HepG2 (cell line): ENCODE results near the gene PMAIP1. TPM values are rescaled to one million over a fixed set of nuclear protein-coding genes. Genes with fewer than 3 reads are reported as not detected.

ENCODE experiments used
- ATAC-seq: fragments of 200-7000 bp; cut with Tn5 transposase; 3 replicates; pipeline ENCODE4 v1.9.1; 2020; ENCODE audit warnings: mild to moderate bottlenecking, moderate library complexity
- BruUV-seq: library from RNA; stranded (reverse); fragments of 400-500 nt; replicated peaks from 2 replicates; lab custom pipeline; 2021; lab: Mats Ljungman, UMichigan
- CTCF ChIA-PET: fragments of 300-600 bp; formaldehyde crosslinking; extraction: SDS; loops from one replicate; lab custom pipeline; 2021; ENCODE audit warnings: low total read pairs, inconsistent platforms, low intra/inter-chr PET ratio; lab: Yijun Ruan, JAX
- POLR2A ChIA-PET: fragments of 350-600 bp; sonication (Branson Sonifier 250); formaldehyde crosslinking; loops from one replicate; lab custom pipeline; 2020; ENCODE audit warnings: antibody characterized with exemption, inconsistent platforms; lab: Yijun Ruan, JAX
- DNase-seq: peaks from one replicate; pipeline ENCODE4 v3.0.0-alpha.2; 2015; ENCODE audit warnings: low spot score
- FAIRE-seq: peaks from 3 replicates; lab custom pipeline; 2011; peaks lifted over from hg19 to GRCh38; lab: Jason Lieb, UNC
- H2AFZ ChIP-seq: one replicate; pipeline ENCODE4 v1.6.1; 2011; ENCODE audit warnings: low read length, inconsistent platforms
- H3K27ac ChIP-seq: fragments of 300-600 bp; 3 replicates; pipeline ENCODE4 v1.8.0; 2011; ENCODE audit warnings: mixed run types, mild to moderate bottlenecking, mixed read lengths, low read length, inconsistent platforms; ENCODE audit not compliant: insufficient read depth; ENCODE audit errors: extremely low read length
- H3K27me3 ChIP-seq, 2 experiments: fragments of 200-600 bp in 1 of 2; 2 replicates in 1 of 2; 3 replicates in 1 of 2; pipeline versions ENCODE4 v1.6.0 to v1.8.0; 2011; ENCODE audit warnings: low read length in 2 of 2, mild to moderate bottlenecking in 2 of 2, moderate library complexity in 2 of 2, inconsistent platforms in 1 of 2; ENCODE audit not compliant: insufficient read depth in 2 of 2, control insufficient read depth in 1 of 2
- H3K36me3 ChIP-seq, 2 experiments: fragments of 200-600 bp in 1 of 2; replicated peaks in 1 of 2; 2 replicates in 1 of 2; 3 replicates in 1 of 2; pipeline versions ENCODE4 v1.5.1 to v1.8.0; 2011; ENCODE audit warnings: low read length in 2 of 2, inconsistent platforms in 1 of 2; ENCODE audit not compliant: insufficient read depth in 2 of 2, control insufficient read depth in 1 of 2
- H3K4me1 ChIP-seq: 2 replicates; pipeline ENCODE4 v1.5.1; 2012; ENCODE audit warnings: low read length, inconsistent platforms; ENCODE audit not compliant: insufficient read depth
- H3K4me2 ChIP-seq: 2 replicates; pipeline ENCODE4 v1.6.0; 2011; ENCODE audit warnings: low read depth, low read length, inconsistent platforms
- H3K4me3 ChIP-seq, 3 experiments: fragments of 200-600 bp in 1 of 3; sonication (generic), shearing (Covaris generic) in 1 of 3; replicated peaks in 1 of 3; 2 replicates each; pipeline ENCODE4 v1.5.1; 2011 to 2016; ENCODE audit warnings: low read length in 3 of 3, inconsistent platforms in 2 of 3, low read depth in 2 of 3, mild to moderate bottlenecking in 2 of 3, control low read depth in 1 of 3, mixed read lengths in 1 of 3; ENCODE audit not compliant: insufficient read depth in 1 of 3
- H3K79me2 ChIP-seq: one replicate; pipeline ENCODE4 v1.6.1; 2011; ENCODE audit warnings: low read length, inconsistent platforms; ENCODE audit not compliant: insufficient read depth
- H3K9ac ChIP-seq: 2 replicates; pipeline ENCODE4 v1.6.0; 2011; ENCODE audit warnings: mild to moderate bottlenecking, low read depth, low read length, inconsistent platforms; ENCODE audit not compliant: insufficient read depth
- H3K9me3 ChIP-seq: 2 replicates; pipeline ENCODE4 v1.5.1; 2012; ENCODE audit warnings: mild to moderate bottlenecking, low read length
- H4K20me1 ChIP-seq: 2 replicates; pipeline ENCODE4 v1.6.0; 2011; ENCODE audit warnings: inconsistent platforms, mild to moderate bottlenecking, low read length, moderate library complexity; ENCODE audit not compliant: insufficient read depth
- ATF5 ChIP-seq: sonication (generic); formaldehyde crosslinking; IDR thresholded peaks from 2 replicates; pipeline ENCODE4 v1.4.0; 2020; ENCODE audit warnings: mild to moderate bottlenecking, low read depth, missing genetic modification reagents
- CSRNP2 ChIP-seq: sonication (generic); formaldehyde crosslinking; conservative IDR thresholded peaks from 2 replicates; pipeline ENCODE4 v1.8.0; 2022; ENCODE audit warnings: low read depth, missing genetic modification reagents
- GPN1 ChIP-seq: sonication (generic); formaldehyde crosslinking; IDR thresholded peaks from 2 replicates; pipeline ENCODE4 v1.5.1; 2020; ENCODE audit warnings: missing genetic modification reagents, borderline replicate concordance
- NFE2 ChIP-seq: sonication (generic); formaldehyde crosslinking; IDR thresholded peaks from 2 replicates; pipeline ENCODE4 v1.4.0; 2020; ENCODE audit warnings: missing genetic modification reagents
- RBM22 ChIP-seq: fragments of 200-400 bp; formaldehyde crosslinking; optimal IDR thresholded peaks from 2 replicates; pipeline ENCODE3; 2017; ENCODE audit warnings: mild to moderate bottlenecking, low read length, moderate library complexity
- ZBTB20 ChIP-seq: sonication (generic); formaldehyde crosslinking; IDR thresholded peaks from 2 replicates; pipeline ENCODE4 v1.8.1; 2023; ENCODE audit warnings: missing genetic modification reagents, low read depth, mild to moderate bottlenecking, borderline replicate concordance
- ZBTB7A ChIP-seq: sonication (generic); formaldehyde crosslinking; IDR thresholded peaks from 2 replicates; pipeline ENCODE4 v1.8.0; 2022; ENCODE audit warnings: mild to moderate bottlenecking, missing genetic modification reagents
- ZNF260 ChIP-seq: sonication (generic); formaldehyde crosslinking; IDR thresholded peaks from 2 replicates; pipeline ENCODE4 v1.4.0; 2020; ENCODE audit warnings: missing genetic modification reagents, low read depth, mild to moderate bottlenecking, borderline replicate concordance
- ZNF414 ChIP-seq: sonication (generic); formaldehyde crosslinking; IDR thresholded peaks from 2 replicates; pipeline ENCODE4 v1.5.0; 2020; ENCODE audit warnings: missing genetic modification reagents
- ZNF570 ChIP-seq: sonication (generic); formaldehyde crosslinking; IDR thresholded peaks from 2 replicates; pipeline ENCODE4 v1.4.0; 2020; ENCODE audit warnings: mild to moderate bottlenecking, missing genetic modification reagents, borderline replicate concordance
- ZNF646 ChIP-seq: sonication (generic); formaldehyde crosslinking; IDR thresholded peaks from 2 replicates; pipeline ENCODE4 v1.9.0; 2021; ENCODE audit warnings: mild to moderate bottlenecking, missing genetic modification reagents
- WGBS: methylation state at CpG from one replicate; pipeline ENCODE4 v1.1.6; 2017; ENCODE audit warnings: low lambda C conversion rate; 5-methylcytosine and 5-hydroxymethylcytosine counted together
- in situ Hi-C: cut with HindIII; loops from 2 replicates; pipeline ENCODE4 v1.10.0; 2017; ENCODE audit warnings: low pct_unique_long_range_greater_than_20kb; ENCODE audit not compliant: extremely low pct_ligation_motif_present
- intact Hi-C: fragments of 100-400 bp; cut with micrococcal nuclease; formaldehyde crosslinking; loops from one replicate; pipeline ENCODE4 v1.10.0; 2022; ENCODE audit not compliant: unreplicated experiment
- polyA plus RNA-seq, 8 experiments: library from polyadenylated mRNA; depleted of rRNA in 3 of 8; stranded (reverse) in 7 of 8; unstranded in 1 of 8; fragments of >200 nt; fragmentation: Illumina TruSeq in 4 of 8; extraction: Trizol in 4 of 8; gene quantifications; 2 replicates each; pipeline versions ENCODE4 v1.2.1 to v1.2.3, GENCODE V29; 2011 to 2016; ENCODE audit warnings: low read depth in 4 of 8, missing spikeins in 1 of 8, mixed read lengths in 1 of 8; ENCODE audit not compliant: insufficient read depth in 1 of 8
- total RNA-seq, 5 experiments: library from RNA; depleted of rRNA; stranded (reverse); fragments of >200 nt; fragmentation: Illumina TruSeq; extraction: Trizol; gene quantifications; 2 replicates each; pipeline ENCODE4 v1.2.3, GENCODE V29; 2016; ENCODE audit warnings: low read depth in 1 of 5

The PMAIP1 gene
- total and polyA plus RNA-seq, 2 of the 13 experiments (the other 11 are each of a cell fraction or from before 2014, with no cell fraction given) = 1.5 to 1.7 TPM

- TF ChIP-seq ZNF414 (CRISPR knock-in tag) = no peak
These were observed 47.2 kb upstream of the PMAIP1 start (continued) for GRCh38 chr18:59852548-59852947.

GRCh38 chr18:59853380-59853779, 46.4 kb upstream of the PMAIP1 start:
- in situ Hi-C loops (no loop called here), intact Hi-C loops (no loop called here)
- FAIRE-seq (no peak), ATAC-seq (no peak), DNase-seq (no peak)
- Histone ChIP-seq H3K4me2 (no peak overlapping the region), H2AFZ (no peak overlapping the region), H3K9ac (no peak overlapping the region), H3K9me3 (no peaks in the 10 kb centered on the region), H4K20me1 (no peaks in the 10 kb centered on the region), H3K27me3 (peaks cover 0 to 2% of the 10 kb centered on the region in 2 experiments; a peak in 1 of 5 replicates), H3K4me3 (no peak overlapping the region), H3K36me3 (no peaks in the 10 kb centered on the region), H3K27ac (no peak overlapping the region), H3K79me2 (no peaks in the 10 kb centered on the region), H3K4me1 (no peaks in the 10 kb centered on the region)
- WGBS = 1% methylated on average over 3 of the region's 3 CpGs
- ChIA-PET POLR2A (no interaction called here), CTCF (no interaction called here)
- BruUV-seq = no TSS peak
- TF ChIP-seq RBM22 = no peak
- TF ChIP-seq ZBTB20 (CRISPR knock-in tag) = no peak
- TF ChIP-seq ZBTB7A (CRISPR knock-in tag) = no peak
- no peak for TF ChIP-seq NFE2 (CRISPR knock-in tag)
- no peak for TF ChIP-seq ZNF646 (CRISPR knock-in tag)
- TF ChIP-seq CSRNP2 (CRISPR knock-in tag) = no peak
- TF ChIP-seq ATF5 = no peak
- no peak for TF ChIP-seq ZNF260 (CRISPR knock-in tag)
- no peak for TF ChIP-seq GPN1
- no peak for TF ChIP-seq ZNF570 (CRISPR knock-in tag)
